Activated B cell treated with CpG ODN at 0.5 μM for 24 hours (primary cell): Measurements from ENCODE around the gene ANKRD33. TPM values are rescaled to one million over a fixed set of nuclear protein-coding genes. Genes with fewer than 3 reads are reported as not detected.

ENCODE experiments used
- ATAC-seq: fragments of 200-7000 bp; cut with Tn5 transposase; one replicate; pipeline ENCODE4 v1.10.0; 2021; ENCODE audit warnings: low read depth, mild to moderate bottlenecking, moderate library complexity
- CTCF ChIA-PET: fragments of 350-600 bp; sonication (Branson Sonifier 250); formaldehyde crosslinking; loops from one replicate; lab custom pipeline; 2021; ENCODE audit warnings: antibody characterized with exemption; lab: Charles Lee
- POLR2A ChIA-PET: fragments of 350-600 bp; sonication (Branson Sonifier 250); formaldehyde crosslinking; loops from one replicate; lab custom pipeline; 2021; ENCODE audit warnings: antibody characterized with exemption; lab: Charles Lee
- DNase-seq: peaks from one replicate; pipeline ENCODE4 v3.0.0; 2022
- H3K27ac Mint-ChIP-seq: one replicate; pipeline ENCODE4 v1.8.0; 2020; ENCODE audit warnings: mixed read lengths
- H3K27me3 Mint-ChIP-seq: one replicate; pipeline ENCODE4 v1.8.0; 2021; ENCODE audit warnings: mixed read lengths
- H3K36me3 Mint-ChIP-seq: one replicate; pipeline ENCODE4 v1.8.0; 2021; ENCODE audit warnings: low read depth, mixed read lengths
- H3K4me1 Mint-ChIP-seq: one replicate; pipeline ENCODE4 v1.8.0; 2021; ENCODE audit warnings: mixed read lengths
- H3K4me3 Mint-ChIP-seq: one replicate; pipeline ENCODE4 v1.8.0; 2020; ENCODE audit warnings: mild to moderate bottlenecking, mixed read lengths
- H3K9me3 Mint-ChIP-seq: one replicate; pipeline ENCODE4 v1.8.0; 2020; ENCODE audit warnings: mixed read lengths
- CTCF ChIP-seq: fragments of 200-600 bp; IDR thresholded peaks from one replicate; pipeline ENCODE4 v1.8.0; 2022; ENCODE audit warnings: antibody characterized with exemption, mild to moderate bottlenecking
- intact Hi-C: fragments of 100-400 bp; cut with micrococcal nuclease; formaldehyde crosslinking; loops from one replicate; pipeline ENCODE4 v1.15.1; 2024
- total RNA-seq: library from RNA; stranded (reverse); gene quantifications from 2 replicates; pipeline ENCODE4 v1.2.3, GENCODE V29; 2022

ANKRD33 gene
- total RNA-seq = not detected in 2 replicates

GRCh38 chr12:51887476-51888315 lies at the start of gene ANKRD33:
TSS of gene ANKRD33 (plus strand) at chr12:51888103. CDS start at chr12:51888187, 84 bp downstream.
- H3K9me3 Mint-ChIP-seq = peaks cover 3% of the 10 kb centered on the region
- H3K4me3 Mint-ChIP-seq = no peak within 1 kb of the TSS
- CTCF ChIA-PET = no interaction called here
- POLR2A ChIA-PET = no interaction called here
- DNase-seq = no peak
- TF ChIP-seq CTCF = no peak
- intact Hi-C loops = loop anchor here (5.0 kb wide), 1 partner anchor 35 kb away; no protein-coding TSS in a partner anchor
- H3K36me3 Mint-ChIP-seq = no peaks in the 10 kb centered on the region
- no peak within 1 kb of the TSS for H3K27ac Mint-ChIP-seq
- peaks cover 11% of the 10 kb centered on the region for H3K4me1 Mint-ChIP-seq
- ATAC-seq = no peak
- peaks cover 1% of the 10 kb centered on the region for H3K27me3 Mint-ChIP-seq

GRCh38 chr12:51838762-51839161 lies 49.1 kb upstream of the ANKRD33 start:
- Mint-ChIP-seq H3K9me3 (no peaks in the 10 kb centered on the region), H3K27me3 (peaks cover 36% of the 10 kb centered on the region), H3K27ac (no peak overlapping the region), H3K36me3 (no peaks in the 10 kb centered on the region), H3K4me1 (no peaks in the 10 kb centered on the region), H3K4me3 (no peak overlapping the region)
- ATAC-seq (no peak), DNase-seq (no peak)
- intact Hi-C loops = no loop called here
- no peak for TF ChIP-seq CTCF
- CTCF ChIA-PET = no interaction called here
- POLR2A ChIA-PET = no interaction called here

- intact Hi-C loops = no loop called here
- H3K36me3 Mint-ChIP-seq = no peaks in the 10 kb centered on the region
- ChIA-PET CTCF (no interaction called here), POLR2A (no interaction called here)
- H3K27me3 Mint-ChIP-seq = peaks cover 39% of the 10 kb centered on the region
- no peaks in the 10 kb centered on the region for H3K4me1 Mint-ChIP-seq
- H3K4me3 Mint-ChIP-seq = no peak overlapping the region
- ATAC-seq = no peak
- no peak overlapping the region for H3K27ac Mint-ChIP-seq
- no peak for DNase-seq
- H3K9me3 Mint-ChIP-seq = no peaks in the 10 kb centered on the region
- no peak for TF ChIP-seq CTCF
These were observed 48.5 kb upstream of the ANKRD33 start for GRCh38 chr12:51839310-51839947.

GRCh38 chr12:51840966-51841365 lies 46.9 kb upstream of the ANKRD33 start:
- no peak for TF ChIP-seq CTCF
- Mint-ChIP-seq H3K27me3 (peaks cover 46% of the 10 kb centered on the region), H3K36me3 (no peaks in the 10 kb centered on the region), H3K4me1 (peaks cover under 1% of the 10 kb centered on the region), H3K4me3 (no peak overlapping the region), H3K27ac (no peak overlapping the region), H3K9me3 (no peaks in the 10 kb centered on the region)
- POLR2A ChIA-PET = no interaction called here
- intact Hi-C loops = no loop called here
- no peak for DNase-seq
- ATAC-seq = no peak
- CTCF ChIA-PET = no interaction called here

- Mint-ChIP-seq H3K4me3 (no peak overlapping the region), H3K27ac (no peak overlapping the region), H3K36me3 (no peaks in the 10 kb centered on the region), H3K27me3 (peaks cover 51% of the 10 kb centered on the region), H3K9me3 (no peaks in the 10 kb centered on the region), H3K4me1 (peaks cover 5% of the 10 kb centered on the region)
- intact Hi-C loops = no loop called here
- DNase-seq = no peak
- ChIA-PET POLR2A (no interaction called here), CTCF (no interaction called here)
- TF ChIP-seq CTCF = no peak
- no peak for ATAC-seq
These were observed 46.2 kb upstream of the ANKRD33 start for GRCh38 chr12:51841727-51842126.
